ENCODE results near the gene INSC.

Gene INSC

DNA sequence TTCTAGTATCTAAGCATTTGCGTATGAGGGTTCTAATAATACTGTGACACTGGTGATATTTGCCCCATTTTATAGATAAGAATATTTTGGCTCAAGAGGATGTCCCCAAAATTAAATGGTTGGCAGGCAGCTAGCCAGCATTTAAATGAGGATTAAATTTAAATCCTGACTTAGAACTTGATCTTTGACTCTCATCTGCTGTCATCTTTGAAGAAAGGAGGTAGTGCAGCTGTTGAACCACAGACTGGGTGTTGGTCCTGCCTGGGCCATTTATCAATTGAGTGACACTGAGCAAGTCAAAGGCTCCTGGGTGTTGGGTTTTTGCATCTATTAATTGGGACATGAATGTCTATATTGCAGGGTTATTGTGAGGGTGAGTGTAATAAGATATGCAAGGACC, 112.3 kb downstream of the INSC start:
- no peak for DNase-seq

GRCh38 chr11:15228331-15228849, 113.7 kb downstream of the INSC start:
- DNase-seq, result no peak

DNA sequence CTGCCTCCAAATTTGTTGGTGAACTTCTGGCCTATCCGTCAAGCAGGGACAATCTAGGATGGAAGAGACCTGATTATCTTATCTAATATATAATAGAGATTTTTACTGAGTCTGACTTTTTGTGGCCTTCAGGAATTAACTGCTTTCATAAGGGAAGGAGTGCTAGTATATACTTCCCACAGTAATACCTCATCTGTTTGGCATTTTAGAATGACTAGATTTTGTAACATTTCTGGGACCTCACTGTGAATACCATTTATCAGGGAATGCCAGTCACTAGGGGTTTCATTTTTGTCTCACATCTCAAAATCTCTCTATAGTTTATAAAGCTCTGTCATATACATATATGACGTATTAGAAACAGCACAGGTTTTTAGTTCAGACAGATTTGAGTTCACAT, 114.3 kb downstream of the INSC start:
- no peak for DNase-seq

DNA sequence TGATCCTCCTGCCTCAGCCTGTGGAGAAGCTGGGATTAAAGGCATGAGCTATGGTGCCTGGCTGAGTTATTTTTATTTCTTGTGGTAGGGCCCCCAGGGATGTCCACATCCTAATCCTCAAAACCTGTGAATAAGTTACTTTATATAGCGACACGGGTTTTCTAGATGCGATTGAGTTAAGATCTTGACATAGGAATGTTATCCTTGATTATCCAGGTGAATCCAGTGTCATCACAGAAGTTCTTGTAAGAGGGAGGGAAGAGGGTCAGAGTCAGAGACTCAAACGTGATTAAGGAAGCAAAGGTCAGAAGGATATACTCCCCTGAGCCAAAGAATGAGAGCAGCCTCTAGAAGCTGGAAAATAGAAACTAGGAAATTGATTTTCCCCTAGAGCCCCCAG, 117.8 kb downstream of the INSC start:
- DNase-seq, result no peak

GRCh38 chr11:15233371-15234165, 118.8 kb downstream of the INSC start:
- DNase-seq, result no peak

DNA sequence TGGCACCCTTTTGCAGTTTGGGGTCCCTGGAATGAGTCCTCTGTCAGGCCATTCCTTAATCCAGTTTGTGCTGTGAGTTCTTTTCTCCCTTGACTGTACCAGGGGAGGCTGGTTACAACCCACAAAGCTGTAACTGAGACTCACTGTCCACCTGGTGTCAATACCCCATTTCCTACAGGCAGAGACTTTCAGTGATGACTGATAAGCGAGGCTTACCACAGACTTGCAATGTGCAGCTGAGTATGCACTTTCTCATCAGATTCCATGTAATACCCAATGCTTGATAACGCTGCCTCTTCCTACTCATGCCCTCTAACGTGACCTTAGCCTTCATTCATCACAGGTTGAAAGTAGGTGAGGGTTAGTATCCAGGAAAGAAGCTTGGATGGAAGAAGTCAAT, 120.1 kb downstream of the INSC start:
- DNase-seq, result no peak

DNA sequence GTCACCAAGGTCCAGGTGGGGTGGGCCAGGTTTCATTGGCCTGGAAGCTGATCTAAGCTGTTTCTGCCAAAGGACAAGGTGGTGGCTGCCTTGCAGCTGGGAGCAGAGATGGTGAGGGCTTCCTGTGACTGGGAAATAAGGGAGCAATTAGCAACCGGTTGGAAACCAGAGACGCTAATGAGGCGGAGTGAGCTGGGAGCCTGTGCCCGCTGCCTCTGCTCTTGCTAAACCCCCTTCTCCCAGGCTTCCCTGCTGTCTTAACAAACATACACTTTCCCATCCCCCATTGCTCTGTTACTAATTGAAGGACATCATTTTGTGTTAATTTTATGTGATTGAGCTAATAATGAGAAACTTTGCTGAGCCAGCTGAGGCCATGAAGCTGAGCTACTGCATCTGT, 121.8 kb downstream of the INSC start:
- DNase-seq, result no peak

- no peak for DNase-seq
These were observed 124.1 kb downstream of the INSC start for GRCh38 chr11:15238856-15239255.

DNA sequence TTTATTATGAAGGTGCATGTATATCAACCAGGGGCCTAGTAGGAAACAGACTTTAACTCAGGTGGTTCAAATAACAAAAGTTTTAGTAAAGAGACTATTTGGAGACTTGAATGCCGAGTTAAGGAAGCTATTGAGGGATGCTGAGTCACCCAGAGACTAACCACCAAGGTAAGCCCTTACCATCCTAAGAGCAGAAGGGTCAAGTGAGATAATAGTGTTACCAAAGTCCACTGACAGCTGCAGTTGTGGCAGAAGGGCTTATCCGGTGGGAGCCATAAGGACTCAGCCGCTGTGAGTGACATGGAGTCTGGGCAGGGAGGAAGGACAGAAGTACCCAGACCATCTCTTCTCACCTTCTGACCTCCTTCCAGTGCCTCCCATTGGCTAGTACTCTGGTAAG, 134.0 kb downstream of the INSC start:
- no peak for DNase-seq

DNA sequence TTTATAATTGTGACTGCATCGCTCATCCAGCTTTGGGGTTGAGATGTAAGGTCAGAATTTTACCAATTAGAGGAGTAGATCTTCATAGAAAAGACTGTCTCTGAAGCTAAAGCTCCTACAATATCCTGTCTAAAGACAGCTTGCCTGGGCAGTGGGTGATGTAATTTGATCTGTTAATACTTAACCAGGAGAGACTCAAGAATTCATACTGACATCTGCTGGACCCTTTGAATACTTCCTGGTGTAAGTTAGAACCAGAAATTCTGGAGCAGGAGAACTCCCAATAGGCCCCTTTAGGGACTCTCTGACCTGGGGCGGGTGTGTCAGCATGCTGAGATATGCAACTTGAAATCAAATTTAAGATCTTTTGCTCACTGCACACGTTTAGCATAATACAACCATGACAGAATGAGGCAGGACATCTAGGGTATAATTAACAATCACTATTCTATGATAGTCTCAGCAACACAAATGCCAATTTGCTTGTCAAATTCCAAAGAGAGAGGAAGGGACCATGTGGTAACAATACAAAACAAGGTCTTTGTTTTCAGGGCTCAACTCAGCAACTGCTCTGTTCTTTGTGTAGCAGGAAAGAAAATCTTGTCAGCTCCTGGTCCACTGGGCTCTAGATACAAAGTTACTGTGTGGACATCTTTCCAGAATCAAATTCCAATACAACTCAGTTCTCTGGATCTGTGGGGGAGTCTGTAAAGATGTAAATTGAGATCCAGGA, 143.9 kb downstream of the INSC start:
- peak; percentile 16 for DNase-seq

GRCh38 chr11:15266999-15267398, 152.3 kb downstream of the INSC start:
- no peak for DNase-seq

DNA sequence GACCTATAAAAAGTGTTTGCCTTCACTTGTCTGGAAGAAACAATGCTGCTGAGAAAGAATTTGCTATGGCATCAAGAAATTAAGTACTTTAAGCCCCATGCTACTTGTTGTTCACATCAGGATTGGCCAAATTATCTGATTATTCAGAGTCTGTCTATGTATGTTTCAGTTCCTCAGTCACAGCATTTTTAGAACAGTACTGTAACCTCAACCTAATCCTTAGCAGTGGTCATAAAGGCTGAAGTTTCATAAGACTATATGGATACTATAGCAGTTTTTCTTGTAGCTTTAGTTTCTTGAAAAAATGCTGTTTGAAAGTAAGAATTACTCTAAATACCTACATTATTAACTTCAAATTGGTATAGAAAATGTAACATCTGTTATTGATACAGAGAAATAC, 153.9 kb downstream of the INSC start:
- no peak for DNase-seq

GRCh38 chr11:15275141-15275540, 160.4 kb downstream of the INSC start:
- no peak for DNase-seq

DNA sequence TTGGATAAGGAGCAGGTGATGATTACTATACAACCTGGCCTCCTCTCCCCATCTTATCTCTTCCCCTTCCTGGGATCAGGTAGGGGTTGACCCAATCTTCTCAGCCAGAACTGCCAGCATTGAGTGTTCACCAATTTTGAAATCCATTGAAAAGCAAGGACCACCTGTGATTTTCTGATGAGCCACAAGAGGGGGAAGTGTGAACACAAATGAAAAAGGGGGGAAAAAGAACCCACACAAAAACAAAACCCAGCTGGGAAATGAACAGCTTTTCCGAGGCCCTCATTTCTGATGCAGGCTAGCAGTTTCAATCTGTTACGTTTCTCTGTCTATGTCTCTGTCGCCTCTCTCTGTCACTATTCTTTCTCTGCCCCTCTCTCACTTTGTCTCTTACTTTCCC, 161.9 kb downstream of the INSC start:
- DNase-seq, result no peak

DNA sequence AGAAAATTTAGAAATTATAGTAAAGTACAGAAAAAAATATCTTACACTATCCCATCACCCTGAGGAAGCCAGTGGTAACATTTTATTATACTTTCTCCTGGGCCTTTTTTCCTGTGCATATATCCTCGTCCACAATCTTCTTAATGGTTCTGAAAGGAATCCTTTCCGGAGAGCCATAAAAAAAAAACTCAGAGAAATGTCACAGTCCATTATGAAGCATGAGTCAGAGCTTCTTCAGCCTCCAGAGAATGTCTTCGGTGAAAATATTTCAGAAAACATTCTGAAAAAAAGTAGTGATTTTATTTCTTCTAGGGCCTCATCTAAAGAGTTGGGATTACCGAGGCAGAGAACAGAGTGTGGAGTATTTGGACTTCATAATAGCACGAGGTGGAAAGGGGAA, 163.4 kb downstream of the INSC start:
- peak; percentile 0 for DNase-seq

DNA sequence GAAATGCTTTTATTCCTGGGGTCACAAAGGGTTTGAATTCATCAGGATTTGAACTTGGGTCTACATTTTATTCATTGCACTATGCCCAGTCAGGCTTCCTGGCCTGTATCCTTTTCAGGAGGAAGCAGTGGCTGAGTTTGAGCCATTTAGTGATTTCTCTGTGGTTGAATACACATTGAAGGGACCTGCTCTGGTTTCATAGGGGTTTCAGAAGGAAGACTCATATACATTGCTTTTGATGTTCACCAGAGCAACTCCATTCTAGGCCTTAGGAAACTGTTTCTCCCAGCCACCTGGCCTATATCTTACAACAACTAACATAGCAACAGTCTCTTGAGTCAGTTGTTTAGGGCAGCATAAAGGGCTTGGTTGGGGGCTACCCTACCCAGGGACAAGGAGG, 165.7 kb downstream of the INSC start:
- no peak for DNase-seq

DNA sequence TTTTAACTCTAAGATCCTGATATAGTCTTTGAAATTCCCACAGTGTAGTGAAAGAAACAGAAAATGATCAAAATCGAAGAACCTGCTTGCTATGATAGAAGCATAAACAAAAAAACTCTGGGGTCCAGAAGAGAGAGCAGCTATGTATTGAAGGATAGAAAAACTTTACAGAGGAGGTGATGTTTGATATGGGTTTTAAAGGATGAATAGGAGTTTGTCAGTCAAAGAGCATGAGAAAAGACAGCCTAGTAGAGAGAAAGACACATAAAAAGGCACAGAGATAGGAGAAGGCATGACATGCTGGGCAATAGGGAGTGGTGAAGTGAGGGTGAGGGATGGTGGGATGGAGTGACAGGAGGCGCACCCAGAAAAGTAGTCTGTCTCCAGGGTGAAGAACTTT, 168.0 kb downstream of the INSC start:
- no peak for DNase-seq

GRCh38 chr11:15286465-15286864, 171.7 kb downstream of the INSC start:
- DNase-seq, result no peak

GRCh38 chr11:15288863-15289262, 174.1 kb downstream of the INSC start:
- no peak for DNase-seq

DNA sequence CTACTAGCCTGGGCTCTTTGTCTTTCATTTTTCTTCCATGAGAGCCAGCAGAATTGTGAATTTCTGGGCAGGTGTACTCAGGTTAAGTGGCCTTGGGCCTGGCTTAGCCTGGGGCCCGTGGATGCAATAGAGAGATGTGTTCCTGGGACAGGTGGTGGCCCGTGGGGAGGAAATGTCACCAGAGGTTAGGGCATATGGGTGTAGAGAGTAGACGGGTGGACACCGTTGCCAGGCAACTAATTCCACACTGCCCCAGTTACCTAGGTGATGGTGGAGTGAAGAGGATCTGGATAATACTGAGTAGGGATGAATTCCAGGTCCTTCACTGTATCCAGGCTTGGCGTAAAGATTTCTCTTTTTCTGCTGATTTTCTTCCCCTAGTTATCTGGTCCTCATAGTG, 175.0 kb downstream of the INSC start:
- DNase-seq, result no peak

GRCh38 chr11:15291885-15292284, 177.2 kb downstream of the INSC start:
- DNase-seq, result no peak

DNA sequence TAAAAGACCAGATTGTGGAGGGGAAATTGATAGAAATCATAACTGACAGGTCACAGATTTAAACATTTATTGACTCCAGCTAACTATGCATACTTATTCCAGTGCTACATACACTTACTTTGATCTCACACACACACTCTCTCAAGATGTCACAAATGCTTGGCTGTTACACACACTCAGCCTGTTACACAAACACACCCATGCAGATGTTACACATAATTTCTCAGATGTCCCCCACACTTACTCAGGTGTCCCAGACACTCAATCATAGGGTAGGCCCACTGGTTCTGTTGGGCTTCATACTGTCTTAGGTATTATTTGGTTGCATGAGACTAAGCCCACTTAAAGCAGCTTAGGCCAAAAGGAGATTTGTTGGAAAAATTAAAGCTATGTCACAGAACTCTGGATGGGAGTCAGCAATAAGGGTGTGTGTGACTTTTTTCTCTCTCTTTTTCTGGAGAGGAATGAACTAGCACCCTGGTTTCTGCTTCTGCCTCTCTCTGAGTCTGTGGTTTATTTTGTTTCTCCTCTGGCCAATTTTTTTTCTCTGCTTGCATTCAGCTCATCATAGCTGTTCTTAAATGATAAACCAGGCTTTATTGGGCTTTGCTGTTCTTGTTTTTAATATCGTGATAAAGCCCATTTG, 179.4 kb downstream of the INSC start:
- DNase-seq, result no peak

- DNase-seq, result no peak
These were observed 181.0 kb downstream of the INSC start for GRCh38 chr11:15295695-15296094.

Data from fibroblast of skin of right biceps (primary cell).